Activated effector memory CD4-positive, alpha-beta T cell treated with Interleukin-2 at 50 U/mL for 16 hours (primary cell): ENCODE data around the gene UNC5B.

Experiments used
- DNase-seq: peaks from one replicate; pipeline ENCODE4 v3.0.0-alpha.2; 2020

Gene UNC5B

GRCh38 chr10:71325267-71325666, 112.9 kb downstream of the UNC5B start:
- DNase-seq = no peak

- no peak for DNase-seq
Measured at GRCh38 chr10:71326464-71326881, 114.1 kb downstream of the UNC5B start.

DNA sequence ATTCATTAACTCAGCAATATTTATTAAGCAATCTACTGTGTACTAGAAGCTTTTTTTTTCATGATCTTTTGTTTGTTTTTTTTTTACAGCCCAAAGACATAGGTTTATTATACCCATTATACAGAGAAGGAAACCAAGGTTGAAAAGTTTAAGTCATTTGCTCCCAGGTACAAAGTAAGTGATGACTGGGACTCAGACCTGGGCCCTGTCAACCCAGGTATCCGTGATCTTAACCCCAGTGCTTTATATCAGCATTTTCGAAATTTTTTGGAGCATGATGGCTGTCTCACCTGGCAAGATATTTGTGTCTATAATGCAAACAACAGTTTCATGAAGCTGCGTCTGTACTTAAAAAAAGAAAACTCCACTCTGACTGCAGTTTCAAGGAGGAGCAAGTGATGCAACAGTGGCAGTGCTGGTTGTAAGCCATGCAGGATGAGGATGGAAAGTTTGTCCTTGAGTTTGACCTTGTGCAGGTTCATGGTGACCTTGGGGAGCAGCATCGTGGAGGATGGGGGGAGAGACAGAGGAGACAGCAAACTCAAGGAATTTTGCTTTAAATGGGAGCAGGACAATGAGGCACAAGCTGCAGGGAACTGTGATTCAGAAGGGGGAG, 118.5 kb downstream of the UNC5B start:
- no peak for DNase-seq

- no peak for DNase-seq
Measured at GRCh38 chr10:71331736-71332135, 119.4 kb downstream of the UNC5B start.

DNA sequence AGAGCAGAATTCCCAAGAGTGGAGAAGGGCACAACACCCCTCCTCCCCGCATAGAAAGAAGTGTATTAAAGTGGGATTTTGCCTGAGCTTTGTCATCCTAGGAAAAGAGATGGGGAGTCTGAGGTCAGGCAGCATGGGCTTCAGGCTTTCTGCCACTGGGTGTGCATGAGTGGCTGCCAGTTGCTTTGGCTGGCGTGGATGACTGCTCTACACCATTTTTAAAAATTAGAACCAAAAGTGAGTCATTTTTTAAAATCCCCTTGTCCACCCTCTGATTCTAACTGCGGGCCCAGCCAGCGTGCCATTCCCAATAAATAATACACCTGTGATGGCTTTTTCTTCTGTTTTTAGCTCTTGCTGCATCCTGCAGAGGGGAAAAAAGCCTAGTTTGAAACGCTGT, 120.1 kb downstream of the UNC5B start:
- DNase-seq = no peak

DNA sequence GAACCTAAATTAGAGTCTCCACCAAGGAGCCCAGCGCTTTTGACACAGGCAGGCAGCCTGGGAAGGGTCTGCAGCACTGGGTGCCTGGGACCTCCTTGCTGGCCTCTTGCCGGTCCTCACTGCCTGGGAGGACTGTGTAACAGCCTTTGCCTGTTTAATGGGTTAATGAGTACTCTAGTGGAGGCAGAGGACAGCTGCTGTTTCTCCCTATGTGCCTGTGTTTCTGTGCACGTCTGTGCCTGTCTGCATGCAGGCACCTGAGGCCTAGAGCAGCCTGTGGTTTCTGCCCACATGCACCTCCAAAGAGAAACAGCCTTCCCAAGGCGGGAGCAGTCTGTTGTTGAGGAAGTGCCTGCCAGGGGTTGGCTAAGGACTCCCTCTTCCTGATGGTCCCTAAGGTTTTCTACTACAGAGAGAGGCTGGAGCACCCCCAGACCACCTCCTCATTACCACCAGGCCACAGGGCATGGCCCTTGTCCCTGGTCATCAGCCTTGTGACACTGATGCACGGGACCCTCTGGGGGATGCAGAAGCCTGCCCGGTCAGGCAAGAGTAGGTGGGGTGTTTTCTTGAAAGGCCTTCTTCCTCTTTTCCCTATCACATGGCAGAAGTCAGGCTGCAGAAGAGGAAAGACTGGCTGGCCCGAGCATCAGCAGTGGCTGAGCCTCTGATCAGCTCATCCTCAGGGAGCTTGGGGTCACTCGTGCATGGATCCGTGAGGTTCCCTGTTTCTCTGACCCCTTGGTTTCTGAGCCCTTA, 120.9 kb downstream of the UNC5B start:
- DNase-seq = no peak

GRCh38 chr10:71334221-71334791, 121.9 kb downstream of the UNC5B start:
- DNase-seq = no peak

DNA sequence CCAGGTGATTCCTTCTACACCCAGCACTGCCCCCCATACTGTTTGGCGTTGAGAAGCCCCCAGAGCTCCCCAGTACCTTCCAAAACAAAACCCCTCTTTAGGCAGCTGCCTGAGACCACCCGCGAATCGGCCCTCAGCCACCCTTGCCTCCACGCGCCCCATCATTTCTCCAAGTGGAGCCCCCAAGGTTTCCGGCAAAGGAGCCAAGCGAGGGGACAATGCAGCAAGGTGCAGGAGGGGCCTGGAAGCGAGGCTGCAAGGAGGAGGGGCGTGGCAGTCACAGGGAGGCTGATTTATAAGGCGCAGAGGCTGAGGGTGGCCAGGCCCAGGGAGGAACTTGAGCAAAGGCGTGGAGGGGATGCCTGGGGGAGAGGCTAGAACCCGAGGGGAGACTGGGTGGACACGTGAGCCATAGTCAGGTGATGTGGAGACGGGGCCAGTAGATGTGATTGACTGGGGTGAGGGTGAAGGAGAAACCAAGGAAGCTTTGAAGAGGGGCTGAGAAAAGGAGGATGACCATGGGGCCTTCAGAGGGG, 122.9 kb downstream of the UNC5B start:
- no peak for DNase-seq

DNA sequence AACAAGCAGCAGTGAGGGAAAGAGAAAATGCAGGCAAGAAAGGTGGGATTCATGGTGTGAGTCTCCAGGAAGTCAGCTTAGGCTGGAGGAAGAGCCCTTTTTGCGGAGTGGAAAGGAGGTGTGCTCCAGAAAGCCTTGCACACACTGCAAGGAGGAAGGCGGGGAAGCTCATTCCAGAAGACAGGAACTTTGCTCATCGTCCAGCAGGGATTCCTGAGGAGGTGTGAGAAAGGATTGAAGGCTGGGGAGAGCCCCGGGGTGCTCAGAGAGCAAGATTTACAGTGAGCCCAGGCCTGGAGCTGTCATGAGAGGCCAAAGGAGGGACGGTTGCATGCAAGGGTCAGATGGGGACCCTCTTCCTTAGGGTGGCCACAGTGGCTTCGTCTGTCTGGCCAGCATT, 124.3 kb downstream of the UNC5B start:
- DNase-seq = no peak

DNA sequence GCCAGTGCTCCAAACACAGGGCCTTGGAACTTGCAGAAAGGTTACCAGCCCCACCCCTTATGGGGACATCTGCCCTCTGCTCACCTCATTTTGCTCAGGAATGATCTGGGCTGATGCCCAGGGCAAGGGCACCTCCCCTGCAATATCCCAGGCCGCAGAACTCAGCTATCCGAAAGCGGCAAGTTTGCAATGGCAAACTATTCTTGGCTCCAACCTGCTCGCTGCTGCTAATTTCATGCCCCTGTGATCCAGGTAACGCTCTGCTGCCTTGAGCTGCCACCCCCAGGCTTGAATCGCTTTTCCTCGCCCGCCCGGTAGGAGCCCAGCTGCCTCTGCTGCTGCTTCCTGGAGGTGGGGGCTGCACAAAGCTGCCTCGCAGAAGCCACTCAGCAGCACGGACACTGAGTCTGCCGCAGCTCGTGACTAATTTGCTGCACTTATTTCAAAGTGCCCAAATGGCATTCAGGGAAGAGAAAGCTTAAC, 124.9 kb downstream of the UNC5B start:
- DNase-seq = no peak

- no peak for DNase-seq
Measured at GRCh38 chr10:71338728-71339495, 126.5 kb downstream of the UNC5B start.

DNA sequence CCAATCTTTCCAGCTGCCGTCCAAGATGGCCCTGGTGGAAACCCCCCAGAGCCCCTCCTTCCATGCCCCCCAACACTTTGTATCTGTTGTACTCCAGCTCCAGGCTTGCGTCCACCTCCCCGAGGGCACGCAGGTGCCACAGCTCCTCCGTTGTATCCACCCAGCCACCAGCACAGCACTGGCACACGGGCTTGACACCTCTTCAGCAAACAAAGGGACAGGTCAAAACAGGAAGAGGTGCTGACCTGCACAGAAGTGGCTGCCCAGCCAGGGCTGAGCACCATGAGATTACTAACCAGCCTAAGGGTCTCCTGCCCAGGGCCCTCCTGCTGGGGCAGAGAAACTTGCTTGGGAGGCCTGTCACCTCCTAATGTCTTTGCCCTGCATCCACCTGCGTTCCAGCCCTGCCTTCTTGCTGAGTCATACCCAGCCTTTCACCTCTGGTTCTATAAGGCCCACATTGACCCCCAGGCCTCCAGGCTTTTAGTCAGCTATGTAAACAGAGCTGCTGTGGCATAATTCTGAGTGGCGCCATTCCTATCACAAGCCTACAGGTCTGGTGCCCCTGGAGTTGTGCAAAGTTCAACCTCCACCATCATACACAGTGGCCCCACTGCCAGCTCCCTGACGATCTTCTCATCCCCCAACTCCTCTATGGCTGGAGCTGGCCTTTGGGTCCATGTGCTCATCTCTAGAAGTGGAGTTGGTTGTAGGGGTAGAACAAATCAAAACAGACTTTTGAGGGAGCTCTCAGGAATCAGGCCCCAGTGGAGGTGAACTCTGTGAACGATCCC, 127.6 kb downstream of the UNC5B start:
- DNase-seq = no peak

DNA sequence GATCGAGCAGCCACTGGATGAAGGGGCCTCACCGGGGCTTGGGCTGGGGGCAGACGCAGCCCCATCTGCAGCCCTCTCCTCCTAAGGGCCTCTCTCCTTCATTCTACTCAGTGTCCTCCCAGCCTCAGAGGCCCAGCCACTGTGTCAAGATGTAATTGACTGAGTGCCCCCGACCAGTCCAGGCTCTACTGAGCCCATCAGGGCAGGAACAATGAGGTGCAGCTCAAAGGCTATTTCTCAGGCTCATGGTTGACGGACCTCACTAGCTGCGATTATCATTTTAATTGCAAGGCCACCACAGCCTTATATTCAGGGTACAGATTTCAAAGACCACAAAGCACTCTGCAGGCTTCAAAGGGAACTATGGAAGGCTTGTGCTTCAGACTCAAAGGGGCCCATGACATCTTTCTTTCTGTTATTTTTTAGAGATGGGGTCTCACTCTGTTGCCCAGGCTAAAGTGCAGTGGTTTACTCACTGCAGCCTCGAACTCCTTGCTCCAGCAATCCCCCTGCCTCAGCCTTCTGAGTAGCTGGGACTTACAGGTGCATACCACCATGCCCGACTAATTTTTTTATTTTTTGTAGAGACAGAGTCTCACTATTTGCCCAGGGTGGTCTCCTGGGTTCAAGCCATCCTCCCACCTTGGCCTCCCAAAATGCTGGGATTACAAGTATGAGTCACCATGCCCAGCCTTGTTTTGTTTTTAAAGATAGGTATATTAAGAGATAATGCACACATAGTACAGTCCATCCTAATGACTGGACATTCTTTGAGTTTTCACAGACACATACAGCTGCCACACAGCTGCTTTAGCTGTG, 130.4 kb downstream of the UNC5B start:
- no peak for DNase-seq

DNA sequence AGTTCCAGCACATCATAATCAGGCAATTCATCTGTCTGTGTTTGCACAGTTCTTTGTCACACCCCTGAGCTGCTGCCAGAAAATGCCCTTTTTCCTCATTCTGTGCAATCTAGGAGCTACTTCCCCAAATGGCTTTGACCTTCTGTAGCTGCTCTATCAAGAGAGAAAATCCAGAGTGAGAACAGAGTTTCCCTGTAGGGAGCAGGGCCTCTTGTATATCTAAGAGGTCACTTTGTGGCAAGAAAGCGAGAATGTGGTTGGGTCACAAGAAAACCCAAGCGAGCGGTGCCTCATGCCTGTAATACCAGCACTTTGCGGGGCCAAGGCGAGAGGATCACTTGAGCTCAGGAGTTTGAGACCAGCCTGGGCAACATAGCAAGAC, 131.0 kb downstream of the UNC5B start:
- DNase-seq = no peak

DNA sequence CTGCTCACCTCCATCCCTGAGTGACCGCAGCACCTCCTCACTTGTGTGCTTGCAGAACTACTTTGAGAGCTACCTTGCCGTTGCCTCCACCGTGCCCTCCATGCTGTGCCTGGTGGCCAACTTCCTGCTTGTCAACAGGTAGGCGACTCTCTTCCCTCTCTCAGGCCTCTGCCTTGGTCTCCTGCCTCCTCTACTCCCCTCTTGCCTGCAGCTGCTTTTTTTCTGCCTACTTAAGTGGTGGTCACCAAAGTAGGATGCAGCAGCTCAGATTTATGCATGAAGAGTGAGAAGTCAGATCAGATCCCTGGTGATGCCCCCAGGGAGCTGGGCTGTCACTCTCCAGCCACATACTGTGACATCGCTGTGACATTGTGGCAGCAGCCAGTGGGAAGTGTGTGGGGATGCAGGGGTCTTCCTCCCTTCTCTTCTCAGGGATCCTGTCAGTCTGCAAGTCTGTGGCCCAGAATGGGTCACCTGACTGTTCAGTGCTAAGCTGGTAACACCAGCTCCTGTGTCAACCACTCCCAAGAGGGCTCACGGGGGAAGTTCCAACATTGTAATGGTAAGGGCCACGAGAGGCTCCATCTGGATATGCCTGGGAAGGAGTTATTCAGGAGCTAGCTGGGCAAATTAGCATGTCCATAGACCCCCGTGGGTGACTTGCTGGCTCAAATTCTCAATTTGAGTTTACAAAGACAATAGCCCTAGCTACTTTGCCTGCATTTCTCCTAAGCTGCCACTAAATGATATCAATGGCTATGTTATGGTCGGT, 132.0 kb downstream of the UNC5B start:
- DNase-seq = no peak

DNA sequence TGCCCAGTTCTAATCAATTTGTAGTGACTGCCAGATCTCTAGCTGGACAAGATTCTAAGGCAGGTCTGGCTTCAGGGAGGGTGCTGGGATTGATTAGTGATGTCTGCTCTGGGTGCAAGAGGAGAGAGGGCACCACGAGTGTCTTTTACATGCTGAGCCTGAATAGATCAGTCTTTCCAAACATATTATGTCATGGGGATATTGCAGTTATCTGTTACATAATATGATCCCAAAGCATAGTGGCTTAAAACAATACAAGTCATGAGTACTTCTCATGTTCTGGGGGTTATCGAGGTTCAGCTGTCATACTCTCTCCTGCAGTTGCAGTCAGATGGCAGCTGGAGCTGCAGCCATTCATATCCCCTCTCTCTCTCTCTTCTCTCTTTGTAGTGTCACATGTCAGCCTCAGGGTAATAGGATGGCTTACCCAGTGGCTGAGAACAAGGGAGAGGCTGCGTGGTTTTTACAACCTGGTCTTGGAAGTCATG, 132.7 kb downstream of the UNC5B start:
- no peak for DNase-seq

GRCh38 chr10:71345694-71346093, 133.3 kb downstream of the UNC5B start:
- DNase-seq = no peak

- no peak for DNase-seq
Measured at GRCh38 chr10:71346731-71347130, 134.4 kb downstream of the UNC5B start.

DNA sequence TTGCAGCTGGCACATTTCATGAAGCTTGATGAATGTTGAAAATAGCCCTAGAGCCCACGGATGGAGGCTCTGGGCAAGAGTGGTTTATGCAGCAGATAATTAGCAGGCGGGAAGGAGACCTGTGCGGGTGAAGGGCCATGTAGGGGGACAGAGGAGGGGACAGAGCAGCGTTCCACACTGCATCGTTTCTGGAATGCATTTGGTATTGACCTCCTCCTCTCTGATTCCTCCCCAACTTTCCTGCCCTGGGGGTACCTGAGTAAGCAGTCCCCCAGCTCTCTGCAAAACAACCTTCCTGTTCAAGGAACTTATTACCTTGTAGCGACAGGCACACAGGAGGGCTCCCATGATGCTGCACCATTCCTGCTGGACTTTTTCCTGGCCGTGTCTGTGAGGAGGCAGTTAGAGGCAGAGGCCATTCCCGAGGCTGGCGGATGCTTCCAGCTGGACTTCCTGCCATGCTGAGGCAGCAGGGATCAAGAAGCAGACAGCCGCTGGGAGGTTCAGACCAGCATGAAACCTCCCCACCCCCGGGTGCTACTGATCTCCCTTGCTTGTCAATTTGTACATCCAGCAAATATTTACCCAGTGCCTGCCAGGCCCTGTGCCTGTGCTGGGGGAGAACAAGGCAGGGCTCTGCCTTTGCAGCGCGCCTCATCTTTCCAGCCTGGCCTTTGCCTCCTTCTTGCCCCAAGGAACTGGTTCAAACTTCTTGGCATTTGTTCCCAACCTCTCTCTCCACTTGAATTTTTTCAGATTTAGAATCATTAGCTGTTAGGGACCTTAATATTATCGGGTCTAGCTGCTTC, 135.4 kb downstream of the UNC5B start:
- no peak for DNase-seq

- no peak for DNase-seq
Measured at GRCh38 chr10:71348850-71349249, 136.5 kb downstream of the UNC5B start.
